ENCODE measurements around the gene NAV2.

The NAV2 gene

GRCh38 chr11:19931141-19931770 is 218.6 kb downstream of the NAV2 start:
- no peak overlapping the region for H3K4me3 Mint-ChIP-seq

DNA sequence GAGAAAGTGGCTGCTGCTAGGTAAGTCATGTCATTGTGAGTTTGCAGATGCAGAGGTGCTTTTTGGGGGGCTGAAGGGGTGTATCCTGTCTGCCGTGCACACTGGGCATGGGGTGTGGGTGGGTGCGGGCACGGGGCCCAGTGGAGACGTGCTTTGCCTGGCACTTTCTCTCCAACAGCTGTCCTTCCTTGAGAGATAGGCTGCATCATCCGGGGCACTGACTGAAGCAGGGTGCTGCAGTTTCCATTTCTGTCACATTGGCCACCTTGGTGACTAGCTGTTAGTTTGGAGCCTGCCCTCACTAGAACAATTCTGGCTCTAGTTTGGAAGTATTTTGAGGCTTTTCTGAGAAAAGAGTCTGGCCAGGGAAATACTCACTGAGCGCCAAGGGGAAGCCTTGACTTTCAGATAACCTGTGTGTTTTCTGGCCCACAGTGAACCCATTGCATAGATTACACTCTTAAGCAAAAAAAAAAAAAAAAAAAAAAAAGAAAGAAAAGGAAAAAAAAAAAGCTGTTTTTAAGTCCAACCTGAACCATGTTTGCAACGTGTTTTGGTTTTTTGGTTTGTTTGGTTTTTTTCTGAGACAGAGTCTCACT is 219.2 kb downstream of the NAV2 start:
- H3K9me3 Mint-ChIP-seq = no peaks in the 10 kb centered on the region
- no peak overlapping the region for H3K4me3 Mint-ChIP-seq
- no peak overlapping the region for H3K27ac Mint-ChIP-seq
- H3K4me1 Mint-ChIP-seq = peaks cover 15% of the 10 kb centered on the region
- no peak for DNase-seq
- no peaks in the 10 kb centered on the region for H3K27me3 Mint-ChIP-seq (ENCODE audit: low read depth, poor library complexity)
- no peaks in the 10 kb centered on the region for H3K36me3 Mint-ChIP-seq (ENCODE audit: low read depth)
- no peak for TF ChIP-seq CTCF (IDR thresholded peaks at IDR 0.05)

More at GRCh38 chr11:19931141-19931770, 218.6 kb downstream of the NAV2 start:
- no peaks in the 10 kb centered on the region for H3K9me3 Mint-ChIP-seq
- H3K27me3 Mint-ChIP-seq (ENCODE audit: low read depth, poor library complexity) = no peaks in the 10 kb centered on the region
- no peak for TF ChIP-seq CTCF (IDR thresholded peaks at IDR 0.05)
- peaks cover 15% of the 10 kb centered on the region for H3K4me1 Mint-ChIP-seq
- peak overlapping the region; percentile 46 for H3K27ac Mint-ChIP-seq
- DNase-seq = no peak
- no peaks in the 10 kb centered on the region for H3K36me3 Mint-ChIP-seq (ENCODE audit: low read depth)

DNA sequence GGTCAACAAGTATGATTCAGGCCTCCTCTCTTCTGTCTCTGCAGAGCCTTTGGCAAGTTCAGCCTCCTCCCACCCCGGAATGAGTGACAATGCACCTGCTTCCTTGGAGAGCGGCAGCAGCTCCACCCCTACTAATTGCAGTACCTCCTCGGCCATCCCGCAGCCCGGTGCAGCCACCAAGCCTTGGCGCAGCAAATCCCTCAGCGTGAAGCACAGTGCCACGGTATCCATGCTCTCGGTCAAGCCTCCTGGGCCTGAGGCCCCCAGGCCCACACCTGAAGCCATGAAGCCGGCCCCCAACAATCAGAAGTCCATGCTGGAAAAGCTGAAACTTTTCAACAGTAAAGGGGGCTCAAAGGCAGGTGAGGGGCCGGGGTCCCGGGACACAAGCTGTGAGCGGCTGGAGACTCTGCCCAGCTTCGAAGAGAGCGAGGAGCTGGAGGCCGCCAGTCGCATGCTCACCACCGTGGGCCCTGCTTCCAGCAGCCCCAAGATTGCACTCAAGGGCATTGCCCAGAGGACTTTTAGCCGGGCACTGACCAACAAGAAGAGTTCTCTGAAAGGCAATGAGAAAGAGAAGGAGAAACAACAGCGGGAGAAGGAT is 220.6 kb downstream of the NAV2 start:
- Mint-ChIP-seq H3K9me3 (no peaks in the 10 kb centered on the region), H3K36me3 (ENCODE audit: low read depth) (no peaks in the 10 kb centered on the region), H3K27ac (no peak overlapping the region), H3K4me3 (no peak overlapping the region), H3K4me1 (peaks cover 15% of the 10 kb centered on the region), H3K27me3 (ENCODE audit: low read depth, poor library complexity) (no peaks in the 10 kb centered on the region)
- DNase-seq = no peak
- no peak for TF ChIP-seq CTCF (IDR thresholded peaks at IDR 0.05)

DNA sequence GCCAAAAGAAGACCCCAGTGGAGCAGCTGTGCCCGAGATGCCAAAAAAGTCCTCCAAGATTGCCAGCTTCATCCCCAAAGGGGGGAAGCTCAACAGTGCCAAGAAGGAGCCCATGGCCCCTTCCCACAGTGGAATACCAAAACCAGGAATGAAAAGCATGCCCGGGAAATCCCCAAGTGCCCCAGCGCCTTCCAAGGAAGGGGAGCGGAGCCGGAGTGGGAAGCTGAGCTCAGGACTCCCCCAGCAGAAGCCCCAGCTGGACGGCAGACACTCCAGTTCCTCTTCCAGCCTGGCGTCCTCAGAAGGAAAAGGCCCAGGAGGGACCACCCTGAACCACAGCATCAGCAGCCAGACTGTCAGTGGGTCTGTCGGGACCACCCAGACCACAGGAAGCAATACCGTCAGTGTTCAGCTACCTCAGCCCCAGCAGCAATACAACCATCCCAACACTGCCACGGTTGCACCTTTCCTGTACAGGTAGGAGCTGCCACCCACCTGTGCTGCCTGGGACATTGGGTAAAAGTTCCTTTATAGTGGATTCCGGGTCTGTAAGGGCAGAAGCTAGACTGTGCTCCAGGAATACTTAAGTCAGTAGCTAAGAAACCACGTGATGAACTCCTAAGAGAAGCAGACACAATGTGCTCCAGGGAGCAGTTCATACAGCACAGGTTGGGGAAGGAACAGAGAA is 221.3 kb downstream of the NAV2 start:
- Mint-ChIP-seq H3K9me3 (no peaks in the 10 kb centered on the region), H3K4me3 (no peak overlapping the region), H3K27me3 (ENCODE audit: low read depth, poor library complexity) (no peaks in the 10 kb centered on the region), H3K36me3 (ENCODE audit: low read depth) (no peaks in the 10 kb centered on the region), H3K4me1 (peaks cover 15% of the 10 kb centered on the region), H3K27ac (no peak overlapping the region)
- no peak for TF ChIP-seq CTCF (IDR thresholded peaks at IDR 0.05)
- DNase-seq = no peak

DNA sequence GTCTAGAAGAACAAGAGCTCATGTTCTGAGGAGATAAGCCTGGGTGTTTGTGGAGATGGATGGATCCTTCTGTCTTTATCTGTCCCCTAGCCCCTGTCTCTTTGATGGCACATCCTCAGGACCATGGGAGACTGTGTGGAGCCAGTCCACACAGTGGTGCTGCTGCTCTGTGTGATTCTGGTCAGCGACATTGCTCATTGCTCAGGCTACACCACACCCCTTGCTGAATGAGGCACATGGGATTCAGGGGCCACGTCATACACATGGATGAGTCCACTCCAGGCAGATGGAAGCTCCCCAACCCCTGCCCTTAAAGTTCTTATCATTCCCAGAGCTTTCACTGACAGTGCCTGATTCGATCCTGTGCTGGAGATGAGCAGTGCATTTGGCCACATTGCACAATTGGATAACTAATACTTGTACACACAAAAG is 222.2 kb downstream of the NAV2 start:
- no peak for TF ChIP-seq CTCF (IDR thresholded peaks at IDR 0.05)
- Mint-ChIP-seq H3K27ac (no peak overlapping the region), H3K36me3 (ENCODE audit: low read depth) (no peaks in the 10 kb centered on the region), H3K27me3 (ENCODE audit: low read depth, poor library complexity) (no peaks in the 10 kb centered on the region), H3K4me3 (no peak overlapping the region), H3K9me3 (no peaks in the 10 kb centered on the region), H3K4me1 (peaks cover 15% of the 10 kb centered on the region)
- DNase-seq = no peak
